Measurements from ENCODE around the gene SLC45A2.
"Not testable (repeated sequence)": the region's sequence is repeated elsewhere in the genome, so short reads cannot be mapped to it uniquely, and the experiment has no call there.

Gene SLC45A2, protein sequence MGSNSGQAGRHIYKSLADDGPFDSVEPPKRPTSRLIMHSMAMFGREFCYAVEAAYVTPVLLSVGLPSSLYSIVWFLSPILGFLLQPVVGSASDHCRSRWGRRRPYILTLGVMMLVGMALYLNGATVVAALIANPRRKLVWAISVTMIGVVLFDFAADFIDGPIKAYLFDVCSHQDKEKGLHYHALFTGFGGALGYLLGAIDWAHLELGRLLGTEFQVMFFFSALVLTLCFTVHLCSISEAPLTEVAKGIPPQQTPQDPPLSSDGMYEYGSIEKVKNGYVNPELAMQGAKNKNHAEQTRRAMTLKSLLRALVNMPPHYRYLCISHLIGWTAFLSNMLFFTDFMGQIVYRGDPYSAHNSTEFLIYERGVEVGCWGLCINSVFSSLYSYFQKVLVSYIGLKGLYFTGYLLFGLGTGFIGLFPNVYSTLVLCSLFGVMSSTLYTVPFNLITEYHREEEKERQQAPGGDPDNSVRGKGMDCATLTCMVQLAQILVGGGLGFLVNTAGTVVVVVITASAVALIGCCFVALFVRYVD

DNA sequence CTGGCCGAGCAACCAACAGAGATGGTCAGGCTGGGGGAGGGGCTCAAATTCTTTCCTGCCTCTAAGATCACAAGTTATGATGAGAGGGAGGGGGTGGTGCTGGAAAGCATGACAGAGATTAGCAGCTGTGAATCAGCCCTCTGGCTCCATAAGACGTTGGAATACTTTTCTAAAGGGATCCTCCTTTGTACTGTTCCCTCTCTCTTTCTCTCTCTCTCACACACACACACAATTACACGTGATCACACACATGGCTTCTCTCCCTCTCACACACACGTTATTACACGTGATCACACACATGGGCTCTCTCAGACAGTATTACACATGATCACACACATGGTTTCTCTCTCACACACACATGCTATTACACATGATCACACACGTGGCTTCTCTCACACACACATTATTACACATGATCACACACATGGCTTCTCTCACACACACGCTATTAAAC, at the start of gene SLC45A2:
TSS of gene SLC45A2 (minus strand) at position 23 of the 454 bp plus-strand sequence. CDS start 110 bp downstream, outside the sequence.
- TF ChIP-seq, protein P1, sequence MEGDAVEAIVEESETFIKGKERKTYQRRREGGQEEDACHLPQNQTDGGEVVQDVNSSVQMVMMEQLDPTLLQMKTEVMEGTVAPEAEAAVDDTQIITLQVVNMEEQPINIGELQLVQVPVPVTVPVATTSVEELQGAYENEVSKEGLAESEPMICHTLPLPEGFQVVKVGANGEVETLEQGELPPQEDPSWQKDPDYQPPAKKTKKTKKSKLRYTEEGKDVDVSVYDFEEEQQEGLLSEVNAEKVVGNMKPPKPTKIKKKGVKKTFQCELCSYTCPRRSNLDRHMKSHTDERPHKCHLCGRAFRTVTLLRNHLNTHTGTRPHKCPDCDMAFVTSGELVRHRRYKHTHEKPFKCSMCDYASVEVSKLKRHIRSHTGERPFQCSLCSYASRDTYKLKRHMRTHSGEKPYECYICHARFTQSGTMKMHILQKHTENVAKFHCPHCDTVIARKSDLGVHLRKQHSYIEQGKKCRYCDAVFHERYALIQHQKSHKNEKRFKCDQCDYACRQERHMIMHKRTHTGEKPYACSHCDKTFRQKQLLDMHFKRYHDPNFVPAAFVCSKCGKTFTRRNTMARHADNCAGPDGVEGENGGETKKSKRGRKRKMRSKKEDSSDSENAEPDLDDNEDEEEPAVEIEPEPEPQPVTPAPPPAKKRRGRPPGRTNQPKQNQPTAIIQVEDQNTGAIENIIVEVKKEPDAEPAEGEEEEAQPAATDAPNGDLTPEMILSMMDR (conservative IDR thresholded peaks at IDR 0.05; ENCODE audit: low read length): no peak

DNA sequence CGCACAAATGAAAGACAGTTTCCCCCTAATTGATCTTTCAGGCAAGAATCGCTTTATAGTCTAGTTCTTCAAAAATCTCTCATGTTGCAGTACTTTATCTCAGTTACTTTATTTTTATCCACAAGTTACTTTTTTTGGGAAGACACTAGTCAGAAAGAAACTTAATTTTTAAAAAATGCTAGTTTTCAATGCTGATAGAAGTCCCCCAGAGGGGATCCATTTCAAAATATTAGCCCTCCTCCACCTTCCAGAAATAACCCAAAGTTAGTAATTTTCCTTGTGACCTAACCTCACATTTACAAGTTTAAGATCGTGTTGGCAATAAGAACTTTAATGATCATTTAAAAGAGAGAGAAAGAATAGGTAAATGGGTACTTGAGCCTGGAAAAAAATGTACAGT, 47.5 kb upstream of the SLC45A2 start:
- H3K4me3 ChIP-seq (ENCODE audit: low read length): no peak overlapping the region
- no peak for DNase-seq (ENCODE audit: low read depth)
- TF ChIP-seq, protein P1 (conservative IDR thresholded peaks at IDR 0.05; ENCODE audit: low read length): no peak

More for the DNA sequence above, at the start of gene SLC45A2:
- DNase-seq (ENCODE audit: low read depth): no peak
- H3K4me3 ChIP-seq (ENCODE audit: low read length): no peak within 1 kb of the TSS

DNA sequence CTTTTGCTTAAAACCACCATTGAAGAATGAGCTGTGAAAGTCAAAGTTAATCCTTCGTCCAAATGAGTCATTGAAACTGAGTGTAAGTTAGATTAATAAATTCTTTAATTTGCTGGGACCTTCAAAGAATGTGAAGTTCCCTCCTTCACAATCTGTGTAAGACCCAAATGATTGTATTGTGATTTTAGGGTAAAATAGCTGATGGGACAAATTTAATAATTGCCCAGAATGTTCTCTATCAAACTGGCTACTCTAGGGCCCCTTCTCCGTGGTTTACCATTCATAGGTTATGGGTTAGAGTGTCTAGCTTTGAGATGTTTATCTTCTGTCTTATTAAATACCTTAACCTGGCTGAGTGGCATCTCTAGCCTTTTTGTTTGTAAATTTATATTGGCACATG, 46.6 kb upstream of the SLC45A2 start:
- H3K4me3 ChIP-seq (ENCODE audit: low read length): no peak overlapping the region
- DNase-seq (ENCODE audit: low read depth): no peak
- TF ChIP-seq, protein P1 (conservative IDR thresholded peaks at IDR 0.05; ENCODE audit: low read length): no peak

DNA sequence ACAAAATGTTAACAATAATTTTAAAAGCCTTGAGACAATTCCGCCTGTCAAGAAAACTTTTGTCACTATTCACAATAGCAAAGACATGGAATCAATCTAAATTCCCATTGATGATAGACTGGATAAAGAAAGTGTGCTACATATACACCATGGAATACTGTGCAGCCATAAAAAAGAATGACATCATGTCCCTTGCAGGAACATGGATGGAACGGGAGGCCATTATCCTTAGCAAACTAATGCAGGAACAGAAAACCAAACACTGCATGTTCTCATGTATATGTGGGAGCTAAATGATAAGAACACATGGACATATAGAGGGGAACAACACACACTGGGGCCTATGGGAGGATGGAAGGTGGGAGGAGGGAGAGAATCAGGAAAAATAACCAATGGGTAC, 46.1 kb upstream of the SLC45A2 start:
- DNase-seq (ENCODE audit: low read depth); H3K4me3 ChIP-seq (ENCODE audit: low read length): not testable (repeated sequence)

DNA sequence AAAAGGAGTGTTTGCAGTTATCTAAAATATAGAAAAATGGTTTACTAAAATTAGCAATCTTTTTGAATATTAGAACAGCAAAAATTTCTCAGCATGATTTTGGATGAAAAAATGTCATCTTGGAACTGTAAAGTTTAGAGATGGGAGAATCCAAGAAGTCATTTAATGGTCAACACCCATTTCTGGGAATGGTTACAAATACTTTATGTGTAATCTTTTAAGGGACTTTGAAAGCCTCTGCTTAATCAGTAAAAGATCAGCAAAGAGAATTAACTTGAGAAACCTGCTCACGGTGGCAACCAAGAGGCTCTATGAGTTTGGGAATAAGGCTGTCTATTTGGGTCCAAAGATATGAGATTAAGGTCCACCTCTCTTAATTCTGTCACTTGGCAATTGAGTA, 45.6 kb upstream of the SLC45A2 start:
- no peak for DNase-seq (ENCODE audit: low read depth)
- no peak overlapping the region for H3K4me3 ChIP-seq (ENCODE audit: low read length)
- TF ChIP-seq, protein P1 (conservative IDR thresholded peaks at IDR 0.05; ENCODE audit: low read length): no peak

DNA sequence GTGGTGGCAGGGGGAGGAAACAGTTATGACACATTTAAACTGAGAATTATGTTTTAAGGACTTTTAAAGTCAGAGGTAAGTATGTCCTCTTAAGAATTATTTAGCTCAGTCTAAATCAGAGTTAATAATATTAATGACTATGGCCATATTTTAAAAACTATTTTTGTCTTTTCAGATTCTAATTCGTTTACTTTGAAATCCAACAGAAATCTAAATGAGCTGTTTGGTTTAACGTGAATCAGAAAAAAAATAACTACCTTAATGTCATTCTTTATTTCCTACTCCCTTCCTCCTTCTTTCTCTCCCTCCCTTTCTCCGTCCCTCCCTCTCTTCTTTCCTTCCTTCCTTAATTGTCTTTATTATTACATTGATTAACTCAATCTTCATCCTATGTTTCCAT, 43.9 kb upstream of the SLC45A2 start:
- H3K4me3 ChIP-seq (ENCODE audit: low read length): no peak overlapping the region
- no peak for DNase-seq (ENCODE audit: low read depth)
- TF ChIP-seq, protein P1 (conservative IDR thresholded peaks at IDR 0.05; ENCODE audit: low read length): no peak

DNA sequence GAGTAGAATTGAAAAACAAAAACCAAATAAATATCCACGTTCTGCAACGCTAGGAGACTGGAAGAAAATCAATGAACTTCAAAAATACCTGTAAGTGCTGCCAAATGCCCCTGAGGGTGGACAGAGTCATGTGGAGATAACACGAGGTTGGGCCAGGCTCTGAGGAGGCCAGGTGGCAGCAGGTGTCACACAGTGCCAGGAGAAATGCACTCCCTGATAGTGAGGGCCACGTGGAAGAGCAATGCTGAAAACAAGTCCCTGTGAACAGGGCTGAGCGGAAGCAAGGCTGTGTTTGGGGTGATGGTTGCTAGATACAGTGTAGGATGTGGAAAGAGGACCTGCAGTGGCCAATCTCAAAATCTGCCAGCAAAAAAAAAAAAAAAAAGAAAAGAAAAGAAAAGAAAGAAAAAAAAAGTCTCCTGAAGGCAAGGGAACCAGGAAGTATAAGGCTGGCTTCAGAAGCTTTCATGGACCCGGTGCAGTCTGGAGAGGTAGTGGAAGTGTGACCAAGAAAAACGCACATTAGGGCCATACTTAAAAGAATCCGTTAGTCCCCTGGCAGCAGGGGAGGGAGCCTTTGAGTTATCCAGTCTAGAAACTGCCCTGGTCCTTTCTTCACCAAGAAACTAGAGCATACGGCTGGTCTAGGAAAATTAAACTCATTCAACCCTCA, 41.7 kb upstream of the SLC45A2 start:
- no peak for DNase-seq (ENCODE audit: low read depth)
- no peak overlapping the region for H3K4me3 ChIP-seq (ENCODE audit: low read length)
- TF ChIP-seq, protein P1 (conservative IDR thresholded peaks at IDR 0.05; ENCODE audit: low read length): no peak

Measured in AG10803 (cell line).